ENCODE results near the gene RTN4RL1. TPM values are rescaled to one million over a fixed set of nuclear protein-coding genes. Genes with fewer than 3 reads are reported as not detected.

Gene RTN4RL1
- total RNA-seq, 1 donor from 2014 or later = not detected

DNA sequence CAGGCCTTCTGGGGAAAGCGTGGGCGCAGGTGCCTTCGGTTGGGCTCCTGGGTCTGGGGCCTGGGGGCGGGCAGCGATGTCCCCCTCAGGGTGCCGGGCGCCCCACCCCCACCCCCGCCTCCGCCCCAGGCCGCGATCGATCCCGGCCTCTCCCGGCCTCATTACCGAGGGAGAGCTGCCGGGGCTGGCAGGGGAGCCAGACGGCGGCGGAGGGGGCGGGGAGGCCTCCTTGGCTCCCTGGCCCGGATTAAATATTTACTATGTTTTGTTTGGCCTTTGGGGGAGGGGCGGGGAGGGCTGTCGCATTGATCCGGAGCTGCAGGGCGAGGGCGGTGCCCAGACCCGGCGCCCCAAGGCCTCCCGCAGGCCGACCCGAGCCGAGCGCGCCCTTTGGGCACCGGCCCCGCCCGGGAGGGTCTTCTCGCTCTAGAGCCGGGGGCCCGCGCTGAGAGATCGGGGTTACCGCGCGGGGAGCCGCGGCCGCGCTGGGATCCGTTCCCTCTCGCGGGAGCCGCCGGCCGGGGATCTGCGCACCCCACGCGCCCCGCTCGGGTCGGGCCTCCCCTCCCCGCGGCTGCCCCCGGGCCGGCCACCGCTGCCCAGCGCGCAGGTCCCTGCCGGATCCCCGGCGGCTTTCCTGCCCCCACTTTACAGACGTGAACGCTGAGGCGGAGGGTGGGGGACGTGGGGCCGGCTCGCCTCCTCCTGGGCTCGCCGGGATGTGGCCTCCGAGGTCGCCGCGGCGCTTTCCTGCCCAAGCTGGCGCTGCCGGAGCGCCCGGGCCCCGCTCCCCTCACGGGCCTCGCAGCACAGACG lies 27.0 kb downstream of the RTN4RL1 start:
- DNase-seq (ENCODE audit: low spot score) = no peak
- H3K36me3 Mint-ChIP-seq (ENCODE audit: low read depth, unreplicated experiment) = peaks cover 6% of the 10 kb centered on the region
- no peak overlapping the region for H3K27ac Mint-ChIP-seq (ENCODE audit: unreplicated experiment)
- H3K4me1 Mint-ChIP-seq (ENCODE audit: unreplicated experiment) = peaks cover 17% of the 10 kb centered on the region
- H3K27me3 Mint-ChIP-seq (ENCODE audit: unreplicated experiment) = peaks cover 17% of the 10 kb centered on the region
- no peaks in the 10 kb centered on the region for H3K9me3 Mint-ChIP-seq (ENCODE audit: unreplicated experiment)
- no peak overlapping the region for H3K4me3 Mint-ChIP-seq (ENCODE audit: unreplicated experiment)
- TF ChIP-seq, protein P1, sequence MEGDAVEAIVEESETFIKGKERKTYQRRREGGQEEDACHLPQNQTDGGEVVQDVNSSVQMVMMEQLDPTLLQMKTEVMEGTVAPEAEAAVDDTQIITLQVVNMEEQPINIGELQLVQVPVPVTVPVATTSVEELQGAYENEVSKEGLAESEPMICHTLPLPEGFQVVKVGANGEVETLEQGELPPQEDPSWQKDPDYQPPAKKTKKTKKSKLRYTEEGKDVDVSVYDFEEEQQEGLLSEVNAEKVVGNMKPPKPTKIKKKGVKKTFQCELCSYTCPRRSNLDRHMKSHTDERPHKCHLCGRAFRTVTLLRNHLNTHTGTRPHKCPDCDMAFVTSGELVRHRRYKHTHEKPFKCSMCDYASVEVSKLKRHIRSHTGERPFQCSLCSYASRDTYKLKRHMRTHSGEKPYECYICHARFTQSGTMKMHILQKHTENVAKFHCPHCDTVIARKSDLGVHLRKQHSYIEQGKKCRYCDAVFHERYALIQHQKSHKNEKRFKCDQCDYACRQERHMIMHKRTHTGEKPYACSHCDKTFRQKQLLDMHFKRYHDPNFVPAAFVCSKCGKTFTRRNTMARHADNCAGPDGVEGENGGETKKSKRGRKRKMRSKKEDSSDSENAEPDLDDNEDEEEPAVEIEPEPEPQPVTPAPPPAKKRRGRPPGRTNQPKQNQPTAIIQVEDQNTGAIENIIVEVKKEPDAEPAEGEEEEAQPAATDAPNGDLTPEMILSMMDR (IDR thresholded peaks at IDR 0.05; ENCODE audit: unreplicated experiment) = no peak

DNA sequence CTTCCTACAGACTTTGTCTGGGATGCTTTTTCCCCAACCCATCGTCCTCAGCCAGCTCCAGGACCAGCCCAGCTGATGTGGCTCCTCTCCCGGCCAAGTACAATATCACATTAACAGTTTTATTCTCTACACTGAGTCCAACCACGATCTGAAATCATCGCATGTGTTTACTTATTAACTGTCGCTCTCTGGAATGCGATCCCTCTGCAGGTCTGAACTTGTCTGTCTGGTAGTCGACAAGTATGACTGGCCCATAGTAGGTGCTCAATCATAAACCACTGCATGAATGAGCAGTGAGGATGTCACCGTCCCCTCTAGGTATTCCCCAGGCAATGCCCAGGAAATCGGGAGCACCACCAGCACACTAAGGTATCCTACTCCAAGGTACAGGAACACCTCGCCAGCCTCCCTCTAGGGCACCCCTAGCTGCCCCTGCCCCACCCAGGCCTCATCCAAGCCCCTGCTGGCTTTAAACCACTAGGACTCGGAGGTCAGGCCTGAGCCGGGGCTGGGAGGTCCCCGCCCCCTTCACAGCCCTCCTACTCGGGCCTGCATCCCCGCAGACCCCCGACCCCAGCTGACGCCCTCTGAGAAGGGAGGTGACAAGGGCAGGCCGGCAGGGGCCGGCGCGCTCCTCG lies 27.7 kb downstream of the RTN4RL1 start:
- Mint-ChIP-seq H3K9me3 (ENCODE audit: unreplicated experiment) (no peaks in the 10 kb centered on the region), H3K4me3 (ENCODE audit: unreplicated experiment) (peak overlapping the region; percentile 72), H3K4me1 (ENCODE audit: unreplicated experiment) (peaks cover 14% of the 10 kb centered on the region), H3K27me3 (ENCODE audit: unreplicated experiment) (peaks cover 18% of the 10 kb centered on the region), H3K27ac (ENCODE audit: unreplicated experiment) (peak overlapping the region; percentile 40), H3K36me3 (ENCODE audit: low read depth, unreplicated experiment) (peaks cover 6% of the 10 kb centered on the region)
- DNase-seq (ENCODE audit: low spot score) = no peak
- TF ChIP-seq, protein P1 (IDR thresholded peaks at IDR 0.05; ENCODE audit: unreplicated experiment) = no peak

DNA sequence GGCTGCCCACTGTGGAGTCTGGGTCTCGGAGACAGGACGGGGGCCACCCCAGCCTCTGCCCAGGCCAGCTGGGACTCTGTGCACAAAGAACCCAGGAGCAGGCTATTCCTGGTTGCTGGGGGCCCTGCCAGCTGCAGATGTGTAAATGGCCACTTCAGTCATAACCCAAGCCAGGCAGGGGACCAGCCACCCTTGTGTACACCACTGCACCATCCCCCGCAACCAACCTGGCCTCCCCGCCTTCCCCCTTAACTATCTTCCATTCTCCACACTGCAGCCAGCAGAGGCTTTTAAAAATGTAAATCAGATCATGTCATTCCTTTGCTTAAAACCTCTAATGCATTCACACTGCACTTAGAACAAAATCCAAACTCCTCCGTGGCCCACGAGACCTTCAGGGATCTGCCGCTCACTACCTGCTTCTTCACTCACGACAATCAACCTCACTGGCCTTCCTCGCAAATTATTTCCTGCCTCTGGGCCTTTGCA lies 28.3 kb downstream of the RTN4RL1 start:
- Mint-ChIP-seq H3K27me3 (ENCODE audit: unreplicated experiment) (peaks cover 18% of the 10 kb centered on the region), H3K36me3 (ENCODE audit: low read depth, unreplicated experiment) (peaks cover 6% of the 10 kb centered on the region), H3K9me3 (ENCODE audit: unreplicated experiment) (no peaks in the 10 kb centered on the region), H3K4me3 (ENCODE audit: unreplicated experiment) (peak overlapping the region; percentile 72), H3K4me1 (ENCODE audit: unreplicated experiment) (peaks cover 13% of the 10 kb centered on the region), H3K27ac (ENCODE audit: unreplicated experiment) (peak overlapping the region; percentile 40)
- TF ChIP-seq, protein P1 (IDR thresholded peaks at IDR 0.05; ENCODE audit: unreplicated experiment) = no peak
- DNase-seq (ENCODE audit: low spot score) = no peak

DNA sequence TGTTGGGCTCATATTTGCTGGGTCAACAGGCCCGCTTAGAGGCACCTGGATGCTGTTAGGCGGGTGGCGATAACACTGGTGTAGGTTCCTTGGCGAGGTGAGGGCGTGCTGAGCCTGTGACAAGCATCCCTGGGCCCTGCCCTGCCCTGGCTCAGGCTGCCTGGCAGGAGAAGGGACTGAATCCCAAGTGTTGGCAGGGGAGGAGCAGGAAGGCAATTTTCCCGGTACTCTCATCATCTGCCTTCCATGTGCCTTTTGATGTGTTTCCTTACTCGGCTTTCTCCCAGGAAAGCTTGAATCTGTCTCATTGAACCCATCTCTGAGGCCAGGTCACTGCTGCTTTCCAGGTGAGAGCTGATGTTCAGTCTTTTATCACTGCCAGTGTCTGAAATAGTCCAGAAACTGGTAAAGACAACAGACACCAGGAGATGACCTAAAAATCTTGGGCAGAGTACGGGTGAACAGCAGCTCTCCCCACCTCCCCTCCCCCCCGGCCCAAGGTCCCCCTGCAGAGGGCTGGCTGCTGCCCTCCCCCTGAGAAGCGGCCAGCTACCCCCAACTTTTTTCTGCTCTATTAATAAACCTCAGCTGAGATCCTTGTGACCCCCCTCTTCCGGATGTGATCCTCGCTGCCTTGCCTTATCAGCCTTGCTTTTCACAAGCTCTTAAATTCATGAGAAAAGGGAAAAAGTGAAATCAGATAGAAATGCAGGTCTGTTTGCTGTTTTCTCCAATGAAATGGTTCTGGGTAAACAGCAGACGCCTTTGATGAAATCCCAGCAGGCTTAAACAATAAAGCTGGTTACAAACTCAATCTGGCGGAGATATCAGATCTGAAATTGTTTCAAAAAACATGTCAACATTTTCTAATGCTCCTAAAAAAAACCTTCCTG lies 29.0 kb downstream of the RTN4RL1 start:
- Mint-ChIP-seq H3K27ac (ENCODE audit: unreplicated experiment) (no peak overlapping the region), H3K4me1 (ENCODE audit: unreplicated experiment) (peaks cover 13% of the 10 kb centered on the region), H3K36me3 (ENCODE audit: low read depth, unreplicated experiment) (peaks cover 6% of the 10 kb centered on the region), H3K9me3 (ENCODE audit: unreplicated experiment) (no peaks in the 10 kb centered on the region), H3K27me3 (ENCODE audit: unreplicated experiment) (peaks cover 21% of the 10 kb centered on the region), H3K4me3 (ENCODE audit: unreplicated experiment) (no peak overlapping the region)
- TF ChIP-seq, protein P1 (IDR thresholded peaks at IDR 0.05; ENCODE audit: unreplicated experiment) = no peak
- no peak for DNase-seq (ENCODE audit: low spot score)

Measured in endothelial cell (in vitro differentiated cells).